EH (cell line): ENCODE data around the gene MAL.

Experiments
- DNase-seq: peaks from one replicate; pipeline ENCODE4 v3.0.0-alpha.2; 2015; ENCODE audit warnings: low read depth

Gene MAL

GRCh38 chr2:95049683-95049955 is 24.1 kb downstream of the MAL start:
- DNase-seq = no peak

- no peak for DNase-seq
Observed at GRCh38 chr2:95049961-95050360, 24.5 kb downstream of the MAL start.

DNA sequence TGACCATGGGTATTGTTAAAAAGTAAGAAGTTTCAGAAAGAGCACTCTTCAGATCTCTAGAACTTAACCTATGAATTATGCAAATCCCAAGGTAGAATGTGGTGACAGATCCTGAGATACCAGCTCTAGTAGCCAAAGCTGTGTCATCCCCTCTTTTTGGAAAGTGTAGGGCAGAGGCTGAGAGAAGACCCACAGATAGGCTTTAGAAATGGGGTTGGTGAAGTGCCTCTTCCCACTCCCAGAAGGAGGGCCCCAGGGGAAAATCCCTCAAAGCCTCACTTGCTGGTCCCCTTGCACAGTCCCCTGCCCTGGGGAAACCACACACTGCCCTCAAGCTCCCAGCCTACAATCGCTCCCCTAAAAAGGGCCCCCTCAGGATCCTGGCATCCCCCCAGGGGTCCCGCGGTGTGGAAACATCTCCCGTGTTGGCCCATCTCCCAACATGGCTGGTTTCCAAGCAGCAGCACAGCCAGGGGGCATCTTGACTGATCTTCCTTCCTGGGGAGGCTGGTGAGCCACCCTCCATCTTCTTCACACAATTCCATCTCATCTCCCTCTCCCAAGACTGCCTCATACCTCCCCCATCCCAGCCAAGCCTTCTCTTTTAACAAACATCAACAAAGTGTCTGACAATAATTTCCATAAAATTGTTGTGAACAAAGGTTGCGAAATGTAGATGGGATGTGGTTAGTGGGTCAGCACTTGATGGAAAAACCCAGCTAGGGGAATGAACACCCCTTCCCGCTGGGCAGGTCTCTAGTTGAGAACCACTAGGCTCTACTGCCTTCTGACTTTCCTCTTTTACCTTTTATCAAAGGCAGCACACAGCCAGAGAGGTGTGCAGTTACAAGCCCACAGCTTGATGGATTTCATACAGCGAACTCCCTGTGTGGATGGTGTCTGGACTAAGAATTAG is 25.1 kb downstream of the MAL start:
- DNase-seq = no peak

DNA sequence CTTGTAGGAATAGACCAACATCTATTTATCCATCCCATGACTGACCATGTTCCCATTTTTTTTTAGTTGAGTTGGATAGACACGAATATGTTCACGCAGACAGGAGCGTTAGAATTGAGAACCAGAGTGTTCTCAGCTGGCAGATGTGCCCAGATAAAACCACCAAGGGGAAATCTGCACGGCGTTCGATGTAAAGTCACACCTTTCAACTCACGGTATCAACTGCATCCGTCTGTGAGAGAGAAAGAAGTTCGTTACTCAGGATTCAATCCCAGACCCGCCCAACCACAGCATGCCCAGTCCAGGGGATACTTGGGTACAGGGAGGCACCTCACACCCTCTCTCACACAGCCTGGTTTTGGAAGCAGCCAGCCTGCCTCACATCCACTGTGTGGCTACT is 26.1 kb downstream of the MAL start:
- no peak for DNase-seq

DNA sequence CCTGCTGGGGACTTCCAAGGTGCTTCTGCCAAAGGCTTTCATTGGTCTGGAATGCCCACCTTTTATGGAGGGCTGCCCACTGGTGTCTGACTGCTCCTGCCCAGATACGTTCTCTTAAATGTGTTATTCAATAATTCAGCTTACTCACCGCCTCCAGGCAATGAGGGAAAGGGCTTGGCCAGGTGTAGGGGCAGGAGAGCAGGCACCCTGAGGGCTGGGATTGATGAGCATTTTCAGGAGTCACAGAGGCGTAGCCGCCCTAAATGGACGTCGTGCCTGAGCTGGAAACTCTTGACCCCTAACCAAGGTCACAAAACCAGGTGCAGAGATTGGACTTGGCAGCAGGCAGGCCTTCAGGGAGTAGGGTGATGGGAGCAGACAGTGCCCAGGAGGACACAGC is 26.8 kb downstream of the MAL start:
- DNase-seq = no peak

GRCh38 chr2:95052804-95053479 is 27.4 kb downstream of the MAL start:
- no peak for DNase-seq

- no peak for DNase-seq
Observed at GRCh38 chr2:95053543-95053942, 28.0 kb downstream of the MAL start.

- no peak for DNase-seq
Observed at GRCh38 chr2:95054016-95054415, 28.5 kb downstream of the MAL start.

GRCh38 chr2:95055262-95055661 is 29.8 kb downstream of the MAL start:
- DNase-seq = no peak

- no peak for DNase-seq
Observed at GRCh38 chr2:95056044-95056443, 30.5 kb downstream of the MAL start.

- peak; percentile 31 for DNase-seq
Observed at GRCh38 chr2:95056461-95057459, 31.3 kb downstream of the MAL start.

- DNase-seq = no peak
Observed at GRCh38 chr2:95057535-95058370, 32.2 kb downstream of the MAL start.

DNA sequence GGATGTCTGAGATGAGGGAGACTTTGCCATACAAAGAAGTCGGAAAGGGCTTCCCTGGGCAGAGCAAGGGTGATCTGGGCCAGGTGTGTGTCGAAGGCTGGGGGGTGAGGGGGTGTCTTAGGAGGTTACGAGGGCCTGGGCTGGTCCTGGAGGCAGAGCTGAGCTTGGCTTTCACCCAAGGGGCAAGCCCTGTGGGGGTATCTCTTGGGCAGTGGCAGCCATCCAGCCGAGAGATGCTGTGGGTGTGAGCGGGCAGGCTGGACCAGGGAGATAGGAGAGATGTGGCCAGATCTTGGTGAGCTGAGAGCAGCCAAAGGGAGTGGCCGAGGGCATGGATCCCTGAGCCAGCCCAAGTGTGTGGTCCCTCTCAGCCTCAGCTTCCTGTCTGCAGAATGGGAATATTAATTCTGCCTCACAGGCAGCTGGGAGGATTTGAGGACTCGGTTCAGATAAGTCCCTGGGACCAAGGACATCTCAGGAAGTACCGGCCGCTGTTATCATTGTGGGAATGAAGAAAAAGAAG is 33.0 kb downstream of the MAL start:
- no peak for DNase-seq

GRCh38 chr2:95058989-95059641 is 33.6 kb downstream of the MAL start:
- DNase-seq = no peak

DNA sequence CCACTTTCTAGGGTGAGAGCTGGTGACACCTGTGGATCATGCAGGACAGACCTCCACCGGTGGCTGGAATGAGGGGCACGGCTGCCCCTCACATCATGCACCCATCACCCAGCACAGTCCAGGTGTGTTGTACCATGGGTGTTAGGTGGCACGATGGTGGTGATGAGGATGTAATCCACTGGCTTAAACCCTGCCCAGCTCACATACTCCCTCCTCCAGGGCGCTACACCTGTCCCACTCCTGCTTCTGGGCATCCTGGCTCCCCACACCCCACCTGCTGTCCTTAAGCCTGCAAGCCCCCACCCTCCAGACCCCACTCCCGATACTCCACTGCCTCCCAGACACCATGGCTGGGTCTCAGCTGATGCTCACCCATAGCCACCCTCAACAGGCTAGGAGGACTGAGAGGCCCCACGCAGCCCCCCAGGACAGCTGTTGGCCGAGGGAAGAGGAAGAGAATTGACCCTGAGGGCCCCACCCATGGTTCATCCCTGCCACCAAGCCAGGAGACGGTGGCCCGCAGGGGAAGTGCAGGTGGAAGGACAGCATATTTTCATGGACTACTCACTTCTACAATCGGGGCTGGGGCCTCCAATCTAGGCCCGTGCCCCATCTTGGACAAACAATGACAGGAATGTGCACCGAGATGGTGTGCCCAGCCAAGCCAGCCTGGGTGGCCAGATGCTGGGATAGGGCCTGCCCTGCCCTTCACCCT is 34.3 kb downstream of the MAL start:
- DNase-seq = no peak

- no peak for DNase-seq
Observed at GRCh38 chr2:95060446-95061118, 35.1 kb downstream of the MAL start.

DNA sequence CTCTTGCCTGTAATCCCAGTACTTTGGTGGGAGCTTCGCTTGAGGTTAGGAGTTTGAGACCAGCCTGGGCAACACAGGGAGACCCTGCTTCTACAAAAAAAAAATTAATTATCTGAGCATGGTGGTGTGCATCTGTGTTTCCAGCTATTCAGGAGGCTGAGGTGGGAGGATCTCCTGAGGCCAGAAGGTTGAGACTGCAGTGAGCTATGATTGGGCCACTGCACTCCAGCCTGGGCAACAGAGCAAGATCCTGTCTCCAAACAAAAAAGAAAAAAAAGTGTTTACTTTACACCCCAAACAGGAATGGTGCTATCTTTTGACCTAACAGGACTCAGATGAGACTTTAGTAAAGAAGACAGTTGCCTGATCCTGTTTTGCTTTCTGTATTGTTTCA is 35.6 kb downstream of the MAL start:
- DNase-seq = no peak

DNA sequence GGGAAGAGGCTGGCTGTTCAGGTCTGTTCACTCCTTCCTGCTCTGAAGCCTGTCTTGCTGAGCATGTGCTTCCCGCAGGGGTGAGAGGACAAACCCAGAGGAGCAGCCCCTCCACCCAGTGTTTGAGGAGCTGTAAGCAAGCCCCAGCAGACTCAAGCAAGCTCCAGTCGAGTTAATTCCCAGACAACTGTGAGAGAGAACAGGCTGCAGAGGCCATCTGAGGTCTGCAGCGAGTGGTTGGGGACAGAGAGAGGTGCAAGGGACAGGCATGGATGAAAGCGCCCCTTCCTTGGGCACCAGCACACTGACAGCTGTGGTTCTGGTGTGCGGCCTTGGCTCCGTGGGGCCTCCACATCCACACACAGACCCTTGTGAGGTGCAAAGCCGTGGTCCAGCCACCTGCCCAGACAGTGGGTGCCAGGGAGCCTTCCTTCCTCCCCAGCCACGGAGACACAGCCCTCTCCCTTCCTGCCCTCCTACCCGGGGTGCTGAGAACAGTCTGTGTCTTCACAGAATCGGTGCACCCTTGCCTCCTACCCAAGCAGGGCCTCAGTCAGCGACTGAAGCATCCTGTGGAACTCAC is 36.2 kb downstream of the MAL start:
- no peak for DNase-seq
